Measurements from ENCODE around the gene AGPAT3.
A peak's percentile ranks its signal among the peaks of the same experiment; 100 is the strongest.

The AGPAT3 gene

GRCh38 chr21:43817157-43818086 is 47.6 kb upstream of the AGPAT3 start:
- peaks cover 33% of the 10 kb centered on the region for H3K4me1 ChIP-seq (ENCODE audit: control insufficient read depth, low read length)
- 0 out of 2 replicates have a peak, but pooled peaks cover 4% of the 10 kb centered on the region for H4K20me1 ChIP-seq (ENCODE audit: control insufficient read depth, insufficient read depth, low read depth, low read length)
- no peaks in the 10 kb centered on the region for H3K79me2 ChIP-seq (ENCODE audit: control insufficient read depth, low read length)
- TF ChIP-seq, protein P1, sequence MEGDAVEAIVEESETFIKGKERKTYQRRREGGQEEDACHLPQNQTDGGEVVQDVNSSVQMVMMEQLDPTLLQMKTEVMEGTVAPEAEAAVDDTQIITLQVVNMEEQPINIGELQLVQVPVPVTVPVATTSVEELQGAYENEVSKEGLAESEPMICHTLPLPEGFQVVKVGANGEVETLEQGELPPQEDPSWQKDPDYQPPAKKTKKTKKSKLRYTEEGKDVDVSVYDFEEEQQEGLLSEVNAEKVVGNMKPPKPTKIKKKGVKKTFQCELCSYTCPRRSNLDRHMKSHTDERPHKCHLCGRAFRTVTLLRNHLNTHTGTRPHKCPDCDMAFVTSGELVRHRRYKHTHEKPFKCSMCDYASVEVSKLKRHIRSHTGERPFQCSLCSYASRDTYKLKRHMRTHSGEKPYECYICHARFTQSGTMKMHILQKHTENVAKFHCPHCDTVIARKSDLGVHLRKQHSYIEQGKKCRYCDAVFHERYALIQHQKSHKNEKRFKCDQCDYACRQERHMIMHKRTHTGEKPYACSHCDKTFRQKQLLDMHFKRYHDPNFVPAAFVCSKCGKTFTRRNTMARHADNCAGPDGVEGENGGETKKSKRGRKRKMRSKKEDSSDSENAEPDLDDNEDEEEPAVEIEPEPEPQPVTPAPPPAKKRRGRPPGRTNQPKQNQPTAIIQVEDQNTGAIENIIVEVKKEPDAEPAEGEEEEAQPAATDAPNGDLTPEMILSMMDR (IDR thresholded peaks at IDR 0.05; ENCODE audit: low read depth, low read length, poor library complexity, severe bottlenecking) = no peak
- no peak for TF ChIP-seq EZH2phosphoT487 (IDR thresholded peaks at IDR 0.05; ENCODE audit: borderline replicate concordance, low read length)
- H3K4me3 ChIP-seq (ENCODE audit: low read length) = no peak overlapping the region; the same call in 1 of the 2 replicates
- H3K9me2 ChIP-seq (replicated peaks; ENCODE audit: control insufficient read depth, low read length) = no peaks in the 10 kb centered on the region
- H3K27ac ChIP-seq (ENCODE audit: low read depth, low read length) = no peak overlapping the region
- peak overlapping the region; percentile 70 for H3K4me2 ChIP-seq (ENCODE audit: low read length)
- H3K36me3 ChIP-seq (ENCODE audit: control insufficient read depth, low read length) = no peaks in the 10 kb centered on the region
- H3K27me3 ChIP-seq (ENCODE audit: control insufficient read depth, low read length) = no peaks in the 10 kb centered on the region
- peaks cover 15% of the 10 kb centered on the region for H3F3A ChIP-seq (ENCODE audit: control insufficient read depth, insufficient read depth)
- no peaks in the 10 kb centered on the region for H3K9me3 ChIP-seq (ENCODE audit: control insufficient read depth, insufficient read depth, low read length)

DNA sequence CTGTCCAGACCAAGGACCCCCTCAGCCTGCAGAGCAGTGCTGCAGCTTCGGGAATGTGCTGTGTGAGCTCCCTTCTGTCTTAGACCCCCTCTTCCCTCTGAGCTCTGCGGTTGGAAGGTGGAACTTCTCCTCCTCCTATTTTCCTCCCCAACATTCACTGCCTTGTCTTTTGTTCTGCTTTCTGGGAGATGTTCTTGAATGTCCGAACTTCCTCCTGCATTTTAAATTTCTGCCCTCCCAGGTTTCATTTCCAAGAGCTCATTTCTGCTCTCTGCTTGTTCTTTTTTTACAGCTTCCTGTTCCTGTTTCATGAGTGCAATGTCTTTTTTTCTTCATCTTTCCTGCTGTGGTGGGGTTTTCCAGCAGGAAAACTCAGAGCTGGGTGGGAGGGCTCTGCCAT is 46.3 kb upstream of the AGPAT3 start:
- no peaks in the 10 kb centered on the region for H3K79me2 ChIP-seq (ENCODE audit: control insufficient read depth, low read length)
- no peak for TF ChIP-seq EZH2phosphoT487 (IDR thresholded peaks at IDR 0.05; ENCODE audit: borderline replicate concordance, low read length)
- TF ChIP-seq, protein P1 (IDR thresholded peaks at IDR 0.05; ENCODE audit: low read depth, low read length, poor library complexity, severe bottlenecking) = no peak
- peaks cover 33% of the 10 kb centered on the region for H3K4me1 ChIP-seq (ENCODE audit: control insufficient read depth, low read length)
- no peaks in the 10 kb centered on the region for H3K27me3 ChIP-seq (ENCODE audit: control insufficient read depth, low read length)
- H3K9me2 ChIP-seq (replicated peaks; ENCODE audit: control insufficient read depth, low read length) = no peaks in the 10 kb centered on the region
- peak overlapping the region; percentile 70 for H3K4me2 ChIP-seq (ENCODE audit: low read length)
- H3K27ac ChIP-seq (ENCODE audit: low read depth, low read length) = peak overlapping the region; percentile 62
- peaks cover 15% of the 10 kb centered on the region for H3F3A ChIP-seq (ENCODE audit: control insufficient read depth, insufficient read depth)
- no peaks in the 10 kb centered on the region for H3K36me3 ChIP-seq (ENCODE audit: control insufficient read depth, low read length)
- H3K9me3 ChIP-seq (ENCODE audit: control insufficient read depth, insufficient read depth, low read length) = no peaks in the 10 kb centered on the region
- H3K4me3 ChIP-seq (ENCODE audit: low read length) = peak overlapping the region; percentile 46
- 0 out of 2 replicates have a peak, but pooled peaks cover 4% of the 10 kb centered on the region for H4K20me1 ChIP-seq (ENCODE audit: control insufficient read depth, insufficient read depth, low read depth, low read length)

GRCh38 chr21:43819511-43820405 is 45.3 kb upstream of the AGPAT3 start:
- TF ChIP-seq EZH2phosphoT487 (IDR thresholded peaks at IDR 0.05; ENCODE audit: borderline replicate concordance, low read length) = no peak
- Histone ChIP-seq H4K20me1 (ENCODE audit: control insufficient read depth, insufficient read depth, low read depth, low read length) (0 out of 2 replicates have a peak, but pooled peaks cover under 1% of the 10 kb centered on the region), H3K4me3 (ENCODE audit: low read length) (no peak overlapping the region), H3F3A (ENCODE audit: control insufficient read depth, insufficient read depth) (peaks cover 15% of the 10 kb centered on the region), H3K79me2 (ENCODE audit: control insufficient read depth, low read length) (no peaks in the 10 kb centered on the region), H3K9me2 (replicated peaks; ENCODE audit: control insufficient read depth, low read length) (no peaks in the 10 kb centered on the region), H3K4me1 (ENCODE audit: control insufficient read depth, low read length) (peaks cover 33% of the 10 kb centered on the region), H3K27ac (ENCODE audit: low read depth, low read length) (no peak overlapping the region), H3K9me3 (ENCODE audit: control insufficient read depth, insufficient read depth, low read length) (no peaks in the 10 kb centered on the region), H3K4me2 (ENCODE audit: low read length) (no peak overlapping the region), H3K36me3 (ENCODE audit: control insufficient read depth, low read length) (no peaks in the 10 kb centered on the region), H3K27me3 (ENCODE audit: control insufficient read depth, low read length) (no peaks in the 10 kb centered on the region)
